T-helper 17 cell (primary cell): ENCODE data around the gene CPA5. TPM values are rescaled to one million over a fixed set of nuclear protein-coding genes. Genes with fewer than 3 reads are reported as not detected.
"Not testable (repeated sequence)": the region's sequence is repeated elsewhere in the genome, so short reads cannot be mapped to it uniquely, and the experiment has no call there.

Source experiments
- ATAC-seq: fragments of 150-1000 bp; cut with Tn5 transposase; 2 replicates; pipeline ENCODE4 v1.10.0; 2021; ENCODE audit warnings: mild to moderate bottlenecking, moderate library complexity
- DNase-seq, 3 donors: peaks; one replicate each; pipeline versions ENCODE4 v3.0.0 to v3.0.0-alpha.2; 2020 to 2021
- H3K9me3 ChIP-seq: one replicate; pipeline ENCODE4 v1.7.0; 2013; ENCODE audit warnings: low read length, mild to moderate bottlenecking; ENCODE audit not compliant: control insufficient read depth, poor library complexity, severe bottlenecking
- H3K27ac Mint-ChIP-seq: one replicate; pipeline ENCODE4 v1.8.0; 2022; ENCODE audit warnings: mild to moderate bottlenecking, moderate library complexity, mixed read lengths
- H3K27me3 Mint-ChIP-seq: one replicate; pipeline ENCODE4 v1.8.0; 2022; ENCODE audit warnings: mixed read lengths
- H3K36me3 Mint-ChIP-seq: one replicate; pipeline ENCODE4 v1.8.0; 2022; ENCODE audit warnings: low read depth, mixed read lengths
- H3K4me1 Mint-ChIP-seq: one replicate; pipeline ENCODE4 v1.8.0; 2022; ENCODE audit warnings: mild to moderate bottlenecking, mixed read lengths
- H3K4me3 Mint-ChIP-seq: one replicate; pipeline ENCODE4 v1.8.0; 2022; ENCODE audit warnings: mild to moderate bottlenecking, moderate library complexity, mixed read lengths
- total RNA-seq, 4 donors: library from RNA in 2 of 4; stranded (reverse) in 2 of 4; gene quantifications; one replicate each; pipeline ENCODE4 v1.2.3 and lab custom pipeline; 2022 to 2026

The CPA5 gene
- total RNA-seq, 2 donors from 2014 or later = 2.5 to 11.5 TPM

- H3K9me3 ChIP-seq = no peaks in the 10 kb centered on the region
- Mint-ChIP-seq H3K27ac (no peak overlapping the region), H3K36me3 (no peaks in the 10 kb centered on the region), H3K4me1 (no peaks in the 10 kb centered on the region), H3K27me3 (peaks cover 28% of the 10 kb centered on the region), H3K4me3 (no peak overlapping the region)
- ATAC-seq = no peak
- DNase-seq = no peak
Observed at GRCh38 chr7:130305433-130306042, 39.1 kb upstream of the CPA5 start.

- DNase-seq = no peak
- no peak overlapping the region for H3K4me3 Mint-ChIP-seq
- no peaks in the 10 kb centered on the region for H3K36me3 Mint-ChIP-seq
- H3K9me3 ChIP-seq = no peaks in the 10 kb centered on the region
- H3K27me3 Mint-ChIP-seq = peaks cover 10% of the 10 kb centered on the region
- ATAC-seq = no peak
- H3K27ac Mint-ChIP-seq = no peak overlapping the region
- no peaks in the 10 kb centered on the region for H3K4me1 Mint-ChIP-seq
Observed at GRCh38 chr7:130309986-130310385, 34.6 kb upstream of the CPA5 start.

- DNase-seq = no peak
- H3K27ac Mint-ChIP-seq = no peak overlapping the region
- H3K4me1 Mint-ChIP-seq = no peaks in the 10 kb centered on the region
- H3K36me3 Mint-ChIP-seq = no peaks in the 10 kb centered on the region
- H3K27me3 Mint-ChIP-seq = peaks cover 7% of the 10 kb centered on the region
- no peak for ATAC-seq
- no peak overlapping the region for H3K4me3 Mint-ChIP-seq
- no peaks in the 10 kb centered on the region for H3K9me3 ChIP-seq
Observed at GRCh38 chr7:130314305-130314704, 30.3 kb upstream of the CPA5 start.

- no peaks in the 10 kb centered on the region for H3K4me1 Mint-ChIP-seq
- no peaks in the 10 kb centered on the region for H3K36me3 Mint-ChIP-seq
- H3K4me3 Mint-ChIP-seq = no peak overlapping the region
- no peaks in the 10 kb centered on the region for H3K27me3 Mint-ChIP-seq
- no peaks in the 10 kb centered on the region for H3K9me3 ChIP-seq
- ATAC-seq (no peak), DNase-seq (no peak)
- H3K27ac Mint-ChIP-seq = no peak overlapping the region
Observed at GRCh38 chr7:130319541-130319940, 25.1 kb upstream of the CPA5 start.

GRCh38 chr7:130321542-130322229 lies 22.9 kb upstream of the CPA5 start:
- not testable (repeated sequence) for H3K27ac Mint-ChIP-seq, H3K4me3 Mint-ChIP-seq, H3K36me3 Mint-ChIP-seq, H3K27me3 Mint-ChIP-seq, ATAC-seq, H3K9me3 ChIP-seq, H3K4me1 Mint-ChIP-seq, DNase-seq

GRCh38 chr7:130322615-130323014 lies 22.0 kb upstream of the CPA5 start:
- no peak for DNase-seq
- ATAC-seq = no peak
- H3K9me3 ChIP-seq = no peaks in the 10 kb centered on the region
- Mint-ChIP-seq H3K4me1 (no peaks in the 10 kb centered on the region), H3K4me3 (no peak overlapping the region), H3K27me3 (no peaks in the 10 kb centered on the region), H3K36me3 (peaks cover 2% of the 10 kb centered on the region), H3K27ac (no peak overlapping the region)

- H3K4me3 Mint-ChIP-seq = no peak overlapping the region
- no peaks in the 10 kb centered on the region for H3K4me1 Mint-ChIP-seq
- peaks cover 2% of the 10 kb centered on the region for H3K36me3 Mint-ChIP-seq
- no peaks in the 10 kb centered on the region for H3K9me3 ChIP-seq
- H3K27ac Mint-ChIP-seq = no peak overlapping the region
- DNase-seq (no peak), ATAC-seq (no peak)
- H3K27me3 Mint-ChIP-seq = no peaks in the 10 kb centered on the region
Observed at GRCh38 chr7:130324306-130324943, 20.2 kb upstream of the CPA5 start.

GRCh38 chr7:130329681-130330080 lies 14.9 kb upstream of the CPA5 start:
- no peak overlapping the region for H3K27ac Mint-ChIP-seq
- no peak for ATAC-seq
- peaks cover 4% of the 10 kb centered on the region for H3K36me3 Mint-ChIP-seq
- H3K27me3 Mint-ChIP-seq = peaks cover 25% of the 10 kb centered on the region
- no peak overlapping the region for H3K4me3 Mint-ChIP-seq
- no peak for DNase-seq
- H3K9me3 ChIP-seq = no peaks in the 10 kb centered on the region
- H3K4me1 Mint-ChIP-seq = peaks cover 2% of the 10 kb centered on the region

GRCh38 chr7:130332259-130333053 lies 12.2 kb upstream of the CPA5 start:
- no peak for DNase-seq
- Mint-ChIP-seq H3K36me3 (peaks cover 2% of the 10 kb centered on the region), H3K4me1 (peaks cover 2% of the 10 kb centered on the region), H3K27me3 (peaks cover 34% of the 10 kb centered on the region), H3K4me3 (no peak overlapping the region), H3K27ac (no peak overlapping the region)
- H3K9me3 ChIP-seq = no peaks in the 10 kb centered on the region
- no peak for ATAC-seq

- H3K36me3 Mint-ChIP-seq = peaks cover 2% of the 10 kb centered on the region
- DNase-seq = no peak
- no peak for ATAC-seq
- H3K27ac Mint-ChIP-seq = no peak overlapping the region
- H3K27me3 Mint-ChIP-seq = peaks cover 34% of the 10 kb centered on the region
- H3K4me1 Mint-ChIP-seq = peaks cover 2% of the 10 kb centered on the region
- no peaks in the 10 kb centered on the region for H3K9me3 ChIP-seq
- H3K4me3 Mint-ChIP-seq = no peak overlapping the region
Observed at GRCh38 chr7:130333832-130334231, 10.8 kb upstream of the CPA5 start.

- DNase-seq = no peak
- Mint-ChIP-seq H3K27me3 (peaks cover 34% of the 10 kb centered on the region), H3K27ac (no peak overlapping the region), H3K4me3 (no peak overlapping the region), H3K4me1 (peaks cover 2% of the 10 kb centered on the region), H3K36me3 (peaks cover 2% of the 10 kb centered on the region)
- H3K9me3 ChIP-seq = no peaks in the 10 kb centered on the region
- no peak for ATAC-seq
Observed at GRCh38 chr7:130334274-130334673, 10.3 kb upstream of the CPA5 start.

GRCh38 chr7:130337410-130337971 lies 7.1 kb upstream of the CPA5 start:
- H3K36me3 Mint-ChIP-seq = no peaks in the 10 kb centered on the region
- H3K4me1 Mint-ChIP-seq = peaks cover 2% of the 10 kb centered on the region
- no peak overlapping the region for H3K4me3 Mint-ChIP-seq
- no peaks in the 10 kb centered on the region for H3K9me3 ChIP-seq
- H3K27me3 Mint-ChIP-seq = peaks cover 23% of the 10 kb centered on the region
- ATAC-seq (no peak), DNase-seq (no peak)
- H3K27ac Mint-ChIP-seq = no peak overlapping the region

GRCh38 chr7:130338233-130338632 lies 6.4 kb upstream of the CPA5 start:
- H3K9me3 ChIP-seq = no peaks in the 10 kb centered on the region
- H3K36me3 Mint-ChIP-seq = no peaks in the 10 kb centered on the region
- H3K4me3 Mint-ChIP-seq = no peak overlapping the region
- ATAC-seq (no peak), DNase-seq (no peak)
- H3K4me1 Mint-ChIP-seq = peaks cover 2% of the 10 kb centered on the region
- H3K27me3 Mint-ChIP-seq = peaks cover 21% of the 10 kb centered on the region
- no peak overlapping the region for H3K27ac Mint-ChIP-seq
